Endothelial cell of umbilical vein (primary cell): Measurements from ENCODE around the gene PLCXD1. TPM values are rescaled to one million over a fixed set of nuclear protein-coding genes. Genes with fewer than 3 reads are reported as not detected.
"Not testable (repeated sequence)": the region's sequence is repeated elsewhere in the genome, so short reads cannot be mapped to it uniquely, and the experiment has no call there.

Experiments
- BruUV-seq: library from RNA; stranded (reverse); fragments of 400-500 nt; replicated peaks from 2 replicates; lab custom pipeline; 2021; lab: Mats Ljungman, UMichigan
- CTCF ChIA-PET: fragments of 300-600, 350-600 bp; sonication (Branson Sonifier 250); formaldehyde crosslinking; loops from one replicate; lab custom pipeline; 2021; ENCODE audit warnings: antibody characterized with exemption, inconsistent platforms; lab: Charles Lee
- POLR2A ChIA-PET: fragments of 300-600, 350-600 bp; sonication (Branson Sonifier 250); formaldehyde crosslinking; loops from one replicate; lab custom pipeline; 2021; ENCODE audit warnings: antibody characterized with exemption, inconsistent platforms; lab: Charles Lee
- DNase-seq: peaks from one replicate; pipeline ENCODE4 v3.0.0-alpha.2; 2011; ENCODE audit warnings: low read depth, low spot score
- FAIRE-seq: peaks from 2 replicates; lab custom pipeline; 2011; peaks lifted over from hg19 to GRCh38; lab: Jason Lieb, UNC
- H2AFZ ChIP-seq: 2 replicates; pipeline ENCODE4 v1.6.0; 2012; ENCODE audit warnings: low read depth, low read length, control low read depth, inconsistent platforms
- H3K27ac ChIP-seq: 2 replicates; pipeline ENCODE4 v1.5.1; 2011; ENCODE audit warnings: low read depth, mild to moderate bottlenecking, control low read depth, low read length, moderate library complexity; ENCODE audit not compliant: insufficient read depth
- H3K27me3 ChIP-seq, 2 experiments: 2 replicates each; pipeline versions ENCODE4 v1.6.0 to v1.6.1; 2011; ENCODE audit warnings: low read length in 2 of 2, mixed read lengths in 1 of 2; ENCODE audit not compliant: control insufficient read depth in 2 of 2, insufficient read depth in 2 of 2
- H3K36me3 ChIP-seq, 2 experiments: 2 replicates in 1 of 2; 3 replicates in 1 of 2; pipeline ENCODE4 v1.5.1; 2011; ENCODE audit warnings: low read length in 2 of 2, mild to moderate bottlenecking in 1 of 2, moderate library complexity in 1 of 2; ENCODE audit not compliant: control insufficient read depth in 2 of 2, insufficient read depth in 2 of 2; ENCODE audit errors: extremely low read depth in 1 of 2
- H3K4me1 ChIP-seq: 3 replicates; pipeline ENCODE4 v1.5.1; 2011; ENCODE audit warnings: mild to moderate bottlenecking, low read length; ENCODE audit not compliant: control insufficient read depth, insufficient read depth; ENCODE audit errors: extremely low read depth
- H3K4me2 ChIP-seq: 2 replicates; pipeline ENCODE4 v1.6.1; 2011; ENCODE audit warnings: low read length, control low read depth, mixed read lengths; ENCODE audit not compliant: insufficient read depth
- H3K4me3 ChIP-seq, 3 experiments: fragments of 200-600 bp in 1 of 3; sonication (generic), shearing (Covaris generic) in 1 of 3; replicated peaks in 1 of 3; 2 replicates each; pipeline ENCODE4 v1.5.1; 2011 to 2016; ENCODE audit warnings: control low read depth in 3 of 3, low read length in 3 of 3, mild to moderate bottlenecking in 2 of 3, inconsistent platforms in 1 of 3, low read depth in 1 of 3, moderate library complexity in 1 of 3; ENCODE audit not compliant: insufficient read depth in 1 of 3
- H3K79me2 ChIP-seq: 2 replicates; pipeline ENCODE4 v1.6.0; 2012; ENCODE audit warnings: low read length, inconsistent platforms; ENCODE audit not compliant: control insufficient read depth, insufficient read depth
- H3K9ac ChIP-seq: replicated peaks from 2 replicates; pipeline ENCODE3; 2011; ENCODE audit warnings: low read length, control low read depth; ENCODE audit not compliant: insufficient read depth; ENCODE audit errors: extremely low read depth
- H3K9me1 ChIP-seq: replicated peaks from 3 replicates; pipeline ENCODE4 v1.6.0; 2011; ENCODE audit warnings: mild to moderate bottlenecking, low read length; ENCODE audit not compliant: control insufficient read depth, insufficient read depth; ENCODE audit errors: extremely low read depth
- H3K9me3 ChIP-seq: replicated peaks from 2 replicates; pipeline ENCODE4 v1.5.1; 2012; ENCODE audit warnings: low read length, inconsistent platforms; ENCODE audit not compliant: control insufficient read depth, insufficient read depth
- H4K20me1 ChIP-seq: replicated peaks from 2 replicates; pipeline ENCODE3; 2011; ENCODE audit warnings: mild to moderate bottlenecking, low read length; ENCODE audit not compliant: control insufficient read depth, insufficient read depth; ENCODE audit errors: extremely low read depth
- EZH2 ChIP-seq: IDR thresholded peaks from 2 replicates; pipeline ENCODE4 v1.6.1; 2012; ENCODE audit warnings: borderline replicate concordance, low read depth, mild to moderate bottlenecking, moderate library complexity, low read length, inconsistent platforms; ENCODE audit not compliant: severe bottlenecking
- FOS ChIP-seq: IDR thresholded peaks from 2 replicates; pipeline ENCODE4 v1.6.1; 2011; ENCODE audit warnings: mild to moderate bottlenecking, low read length, moderate library complexity, borderline replicate concordance; ENCODE audit not compliant: insufficient read depth
- GATA2 ChIP-seq: IDR thresholded peaks from 2 replicates; pipeline ENCODE4 v1.7.0; 2011; ENCODE audit warnings: low read depth, mild to moderate bottlenecking, moderate library complexity, mixed read lengths, low read length; ENCODE audit not compliant: insufficient read length, insufficient read depth
- JUN ChIP-seq: IDR thresholded peaks from 2 replicates; pipeline ENCODE4 v1.6.1; 2011; ENCODE audit warnings: borderline replicate concordance, low read depth; ENCODE audit not compliant: insufficient read length, insufficient read depth
- MYC ChIP-seq: IDR thresholded peaks from one replicate; pipeline ENCODE4 v1.6.1; 2011; ENCODE audit warnings: mild to moderate bottlenecking, low read depth, low read length
- POLR2A ChIP-seq: IDR thresholded peaks from 2 replicates; pipeline ENCODE4 v1.6.1; 2012; ENCODE audit warnings: low read depth, mild to moderate bottlenecking, control low read depth, low read length
- POLR2AphosphoS5 ChIP-seq: IDR thresholded peaks from 2 replicates; pipeline ENCODE4 v1.6.1; 2012; ENCODE audit warnings: low read depth, mild to moderate bottlenecking, control low read depth, low read length, moderate library complexity; ENCODE audit not compliant: insufficient read depth
- dilution Hi-C: fragments of 300-500 bp; cut with MboI; formaldehyde crosslinking; loops from one replicate; pipeline ENCODE4 v1.15.0; 2019; ENCODE audit warnings: low sequenced_read_pairs; ENCODE audit not compliant: extremely low pct_ligation_motif_present
- intact Hi-C: fragments of 100-400 bp; cut with micrococcal nuclease; formaldehyde crosslinking; loops from one replicate; pipeline ENCODE4 v1.10.0; 2022
- polyA plus RNA-seq, 4 experiments: library from polyadenylated mRNA; depleted of rRNA in 3 of 4; stranded (reverse) in 3 of 4; unstranded in 1 of 4; fragments of >200 nt; gene quantifications; 2 replicates each; pipeline versions ENCODE4 v1.2.1 to v1.2.3, GENCODE V29; 2011 to 2012; ENCODE audit warnings: missing spikeins in 1 of 4
- total RNA-seq: library from RNA; stranded (reverse); gene quantifications from 2 replicates; pipeline ENCODE4 v1.2.3, GENCODE V29; 2021
- TF ChIP-seq, protein P1 (sequence below), 2 donors: IDR thresholded peaks; 1 replicate in 1 of 2; 2 replicates in 1 of 2; pipeline ENCODE4 v1.5.1; 2011; ENCODE audit warnings: low read length in 2 of 2, mild to moderate bottlenecking in 2 of 2, moderate library complexity in 2 of 2, control low read depth in 1 of 2, inconsistent platforms in 1 of 2, low read depth in 1 of 2; ENCODE audit not compliant: insufficient read depth in 1 of 2; ENCODE audit errors: extremely low read depth in 1 of 2
- TF ChIP-seq, protein P2 (sequence below): IDR thresholded peaks from 2 replicates; pipeline ENCODE4 v1.6.1; 2011; ENCODE audit not compliant: insufficient read depth, insufficient read length

PLCXD1 gene
- total and polyA plus RNA-seq, 2 donors (not counting 3 experiments of a cell fraction or from before 2014, with no cell fraction given): 11.7 to 16.8 TPM

GRCh38 chrX:306614-307251, 25.6 kb downstream of the PLCXD1 start:
- POLR2A ChIA-PET, H3K4me1 ChIP-seq, H3K79me2 ChIP-seq, H3K27ac ChIP-seq, intact Hi-C loops, H3K4me2 ChIP-seq, H3K9ac ChIP-seq, H3K4me3 ChIP-seq, H2AFZ ChIP-seq, dilution Hi-C loops, FAIRE-seq, H4K20me1 ChIP-seq, H3K9me3 ChIP-seq, BruUV-seq, CTCF ChIA-PET, DNase-seq, H3K9me1 ChIP-seq, H3K27me3 ChIP-seq: not testable (repeated sequence)
- H3K36me3 ChIP-seq: peaks cover 7 to 23% of the 10 kb centered on the region in 2 experiments

DNA sequence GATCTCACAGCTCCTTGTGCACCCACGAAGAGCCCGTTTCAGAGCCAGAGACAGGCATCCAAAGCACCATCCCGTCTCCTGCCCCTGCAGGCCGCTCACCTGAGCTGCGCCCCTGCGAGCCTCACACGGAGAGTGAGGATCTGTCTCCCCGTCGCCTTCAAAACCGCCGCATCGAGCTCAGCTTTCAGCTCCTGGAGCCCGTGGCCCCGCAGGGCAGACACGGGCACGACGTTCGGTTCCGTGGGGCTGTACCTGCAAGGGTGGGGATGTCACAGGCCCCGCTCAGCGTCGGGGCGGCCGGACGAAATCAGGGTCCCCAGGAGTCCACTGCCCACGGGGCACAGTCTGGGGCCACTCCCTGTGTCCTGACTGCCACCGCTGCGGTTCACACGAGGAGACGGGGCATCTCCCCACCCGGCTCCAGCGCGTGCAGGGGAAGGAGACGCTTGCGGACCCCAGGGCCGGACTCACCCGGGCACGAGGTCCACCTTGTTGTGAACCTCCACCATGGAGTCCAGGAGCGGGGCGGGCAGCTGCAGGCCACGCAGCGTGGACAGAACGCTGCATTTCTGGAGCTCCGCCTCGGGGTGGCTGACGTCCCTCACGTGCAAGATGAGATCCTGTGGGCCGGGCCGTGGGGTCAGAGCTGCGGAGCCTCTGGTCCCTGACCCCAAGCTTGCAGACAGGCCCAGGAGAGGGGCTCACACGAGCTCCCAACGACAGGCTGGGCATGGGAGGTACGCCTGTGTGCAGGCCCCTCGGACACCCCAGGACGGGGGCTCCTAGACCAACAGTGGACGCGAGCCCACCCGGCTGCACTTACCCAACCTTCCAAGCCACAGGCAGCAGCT, 26.3 kb downstream of the PLCXD1 start:
- Histone ChIP-seq H3K79me2 (no peaks in the 10 kb centered on the region), H3K4me3 (no peak overlapping the region), H3K9me1 (no peaks in the 10 kb centered on the region), H3K9ac (no peak overlapping the region), H2AFZ (no peak overlapping the region), H3K27me3 (no peaks in the 10 kb centered on the region), H3K36me3 (peaks cover 9 to 31% of the 10 kb centered on the region in 2 experiments), H3K4me1 (no peaks in the 10 kb centered on the region), H3K27ac (no peak overlapping the region), H3K4me2 (no peak overlapping the region), H4K20me1 (no peaks in the 10 kb centered on the region), H3K9me3 (no peaks in the 10 kb centered on the region)
- dilution Hi-C loops (no loop called here), intact Hi-C loops (no loop called here)
- no TSS peak for BruUV-seq
- TF ChIP-seq JUN: no peak
- TF ChIP-seq POLR2AphosphoS5: no peak
- TF ChIP-seq POLR2A: no peak
- no peak for TF ChIP-seq MYC
- TF ChIP-seq, protein P1, sequence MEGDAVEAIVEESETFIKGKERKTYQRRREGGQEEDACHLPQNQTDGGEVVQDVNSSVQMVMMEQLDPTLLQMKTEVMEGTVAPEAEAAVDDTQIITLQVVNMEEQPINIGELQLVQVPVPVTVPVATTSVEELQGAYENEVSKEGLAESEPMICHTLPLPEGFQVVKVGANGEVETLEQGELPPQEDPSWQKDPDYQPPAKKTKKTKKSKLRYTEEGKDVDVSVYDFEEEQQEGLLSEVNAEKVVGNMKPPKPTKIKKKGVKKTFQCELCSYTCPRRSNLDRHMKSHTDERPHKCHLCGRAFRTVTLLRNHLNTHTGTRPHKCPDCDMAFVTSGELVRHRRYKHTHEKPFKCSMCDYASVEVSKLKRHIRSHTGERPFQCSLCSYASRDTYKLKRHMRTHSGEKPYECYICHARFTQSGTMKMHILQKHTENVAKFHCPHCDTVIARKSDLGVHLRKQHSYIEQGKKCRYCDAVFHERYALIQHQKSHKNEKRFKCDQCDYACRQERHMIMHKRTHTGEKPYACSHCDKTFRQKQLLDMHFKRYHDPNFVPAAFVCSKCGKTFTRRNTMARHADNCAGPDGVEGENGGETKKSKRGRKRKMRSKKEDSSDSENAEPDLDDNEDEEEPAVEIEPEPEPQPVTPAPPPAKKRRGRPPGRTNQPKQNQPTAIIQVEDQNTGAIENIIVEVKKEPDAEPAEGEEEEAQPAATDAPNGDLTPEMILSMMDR (IDR thresholded peaks at IDR 0.05; ENCODE audit: extremely low read depth in 1 of 2, insufficient read depth in 1 of 2, low read depth in 1 of 2, low read length in 2 of 2): no peak
- TF ChIP-seq FOS: no peak
- TF ChIP-seq, protein P2, sequence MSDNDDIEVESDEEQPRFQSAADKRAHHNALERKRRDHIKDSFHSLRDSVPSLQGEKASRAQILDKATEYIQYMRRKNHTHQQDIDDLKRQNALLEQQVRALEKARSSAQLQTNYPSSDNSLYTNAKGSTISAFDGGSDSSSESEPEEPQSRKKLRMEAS: no peak
- TF ChIP-seq GATA2: no peak
- no peak for TF ChIP-seq EZH2
- POLR2A ChIA-PET: no interaction called here
- DNase-seq (no peak), FAIRE-seq (no peak)
- CTCF ChIA-PET: no interaction called here
